Transverse colon (tissue), 4 donors: ENCODE data around the gene RALGAPA2. TPM values are rescaled to one million over a fixed set of nuclear protein-coding genes. Genes with fewer than 3 reads are reported as not detected.

ENCODE experiments used
- DNase-seq: peaks from one replicate; pipeline ENCODE4 v3.0.0-alpha.2; 2019
- H3K27ac ChIP-seq, 4 donors: fragments of 200-600 bp; sonication (generic); 2 replicates each; pipeline ENCODE4 v1.5.1; 2016 to 2018; ENCODE audit warnings: inconsistent platforms in 4 of 4
- H3K27me3 ChIP-seq: fragments of 200-600 bp; sonication (generic); 2 replicates; pipeline ENCODE4 v1.5.1; 2017; ENCODE audit warnings: inconsistent platforms
- H3K36me3 ChIP-seq, 4 donors: fragments of 200-600 bp; sonication (generic); 2 replicates each; pipeline ENCODE4 v1.5.1; 2017 to 2019; ENCODE audit warnings: inconsistent platforms in 4 of 4
- H3K4me1 ChIP-seq, 4 donors: fragments of 200-600 bp; sonication (generic); 2 replicates each; pipeline ENCODE4 v1.5.1; 2017 to 2020; ENCODE audit warnings: inconsistent platforms in 4 of 4
- H3K4me3 ChIP-seq, 4 donors: fragments of 200-600 bp; sonication (generic); 1 replicate in 1 of 4; 2 replicates in 3 of 4; pipeline versions ENCODE4 v1.5.1 to v1.6.1; 2017 to 2019; ENCODE audit warnings: inconsistent platforms in 4 of 4
- H3K9me3 ChIP-seq, 2 donors: fragments of 200-600 bp; sonication (generic); 2 replicates each; pipeline ENCODE4 v1.5.1; 2017 to 2019; ENCODE audit warnings: inconsistent platforms in 2 of 2
- EP300 ChIP-seq: sonication (generic); formaldehyde crosslinking; IDR thresholded peaks from one replicate; pipeline ENCODE4 v1.6.1; 2017; ENCODE audit warnings: antibody characterized with exemption, low read depth
- POLR2A ChIP-seq: fragments of 450-650 bp; IDR thresholded peaks from one replicate; pipeline ENCODE4 v1.6.1; 2016; ENCODE audit warnings: antibody characterized with exemption, mild to moderate bottlenecking, moderate library complexity
- POLR2AphosphoS5 ChIP-seq, 3 donors: sonication (generic); formaldehyde crosslinking; IDR thresholded peaks; one replicate each; pipeline ENCODE4 v1.6.1; 2016; ENCODE audit warnings: antibody characterized with exemption in 3 of 3
- WGBS, 2 donors: methylation state at CpG; one replicate each; pipeline ENCODE4 v1.1.5; 2018; ENCODE audit warnings: low coverage in 1 of 2; 5-methylcytosine and 5-hydroxymethylcytosine counted together
- in situ Hi-C, 4 donors: fragments of 200-750 bp; cut with MboI; loops; one replicate each; pipeline versions ENCODE4 v1.15.0 to v1.15.1; 2017; ENCODE audit warnings: low sequenced_read_pairs in 3 of 4, low pct_ligation_motif_present in 1 of 4, low pct_unique_long_range_greater_than_20kb in 1 of 4
- intact Hi-C: fragments of 100-400 bp; cut with DNase I; formaldehyde crosslinking; loops from one replicate; pipeline ENCODE4 v1.15.1; 2023; ENCODE audit warnings: low total_unique reads
- total RNA-seq, 4 donors: library from RNA; depleted of rRNA; stranded (reverse); fragments of >200 nt; gene quantifications; one replicate each; pipeline ENCODE4 v1.1.0, GENCODE V29; 2016
- TF ChIP-seq, protein P1 (sequence below), 5 experiments: fragments of 200-600 bp in 3 of 5; fragments of 450-650 bp in 2 of 5; sonication (generic) in 3 of 5; IDR thresholded peaks; 1 replicate in 2 of 5; 2 replicates in 3 of 5; pipeline ENCODE4 v1.5.1; 2016 to 2017; ENCODE audit warnings: antibody characterized with exemption in 5 of 5, inconsistent platforms in 3 of 5, mild to moderate bottlenecking in 2 of 5, moderate library complexity in 1 of 5

Gene RALGAPA2
- total RNA-seq, 4 donors from 2014 or later, result 29.5 to 84.0 (median 66.5) TPM

DNA sequence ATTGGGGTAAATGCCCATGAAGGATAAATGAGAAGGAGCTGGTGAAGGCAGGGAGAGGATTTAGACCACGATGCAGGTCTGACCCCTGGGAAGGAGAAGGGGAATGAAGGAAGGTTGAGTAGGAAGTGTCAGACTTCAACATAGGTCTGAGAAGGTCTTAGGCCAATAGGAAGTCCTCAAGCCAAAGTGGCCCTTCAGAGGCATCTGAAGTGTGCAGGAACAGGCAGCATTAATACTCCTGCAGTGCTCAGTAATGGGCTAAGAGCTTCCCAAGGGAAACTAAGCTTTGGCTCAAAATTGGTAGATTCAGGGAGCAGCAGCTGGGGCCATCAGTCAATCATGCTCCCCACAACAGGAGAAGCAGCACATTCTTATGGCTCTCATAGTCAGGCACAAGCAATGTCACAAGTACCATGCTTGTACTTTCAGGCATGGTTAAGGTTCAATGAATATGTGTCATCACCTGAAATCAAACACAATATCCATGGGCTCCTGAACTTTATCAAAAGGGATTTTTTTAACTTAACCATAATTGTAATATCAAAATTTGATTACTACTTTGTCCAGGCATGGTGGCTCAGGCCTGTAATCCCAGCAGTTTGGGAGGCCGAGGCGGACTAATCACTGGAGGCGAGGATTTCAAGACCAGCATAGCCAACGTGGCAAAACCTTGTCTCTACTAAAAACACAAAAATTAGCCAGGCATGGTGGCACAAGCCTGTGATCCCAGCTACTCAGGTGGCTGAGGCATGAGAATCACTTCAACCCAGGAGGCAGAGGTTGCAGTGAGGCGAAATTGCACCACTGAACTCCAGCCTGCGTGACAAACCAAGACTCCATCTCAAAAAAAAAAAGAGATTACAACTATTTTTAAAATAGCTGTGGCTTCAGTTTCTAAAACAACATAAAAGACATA is 9.9 kb downstream of the RALGAPA2 start:
- H3K27ac ChIP-seq, result no peak overlapping the region
- no peak for DNase-seq
- H3K9me3 ChIP-seq, result no peaks in the 10 kb centered on the region
- 85 to 94% methylated on average over 2 to 7 of the region's 7 CpGs for WGBS, 2 donors
- no peaks in the 10 kb centered on the region for H3K36me3 ChIP-seq
- intact Hi-C loops (no loop called here), in situ Hi-C loops (no loop called here)
- H3K27me3 ChIP-seq, result no peaks in the 10 kb centered on the region
- TF ChIP-seq EP300, result no peak
- TF ChIP-seq, protein P1, sequence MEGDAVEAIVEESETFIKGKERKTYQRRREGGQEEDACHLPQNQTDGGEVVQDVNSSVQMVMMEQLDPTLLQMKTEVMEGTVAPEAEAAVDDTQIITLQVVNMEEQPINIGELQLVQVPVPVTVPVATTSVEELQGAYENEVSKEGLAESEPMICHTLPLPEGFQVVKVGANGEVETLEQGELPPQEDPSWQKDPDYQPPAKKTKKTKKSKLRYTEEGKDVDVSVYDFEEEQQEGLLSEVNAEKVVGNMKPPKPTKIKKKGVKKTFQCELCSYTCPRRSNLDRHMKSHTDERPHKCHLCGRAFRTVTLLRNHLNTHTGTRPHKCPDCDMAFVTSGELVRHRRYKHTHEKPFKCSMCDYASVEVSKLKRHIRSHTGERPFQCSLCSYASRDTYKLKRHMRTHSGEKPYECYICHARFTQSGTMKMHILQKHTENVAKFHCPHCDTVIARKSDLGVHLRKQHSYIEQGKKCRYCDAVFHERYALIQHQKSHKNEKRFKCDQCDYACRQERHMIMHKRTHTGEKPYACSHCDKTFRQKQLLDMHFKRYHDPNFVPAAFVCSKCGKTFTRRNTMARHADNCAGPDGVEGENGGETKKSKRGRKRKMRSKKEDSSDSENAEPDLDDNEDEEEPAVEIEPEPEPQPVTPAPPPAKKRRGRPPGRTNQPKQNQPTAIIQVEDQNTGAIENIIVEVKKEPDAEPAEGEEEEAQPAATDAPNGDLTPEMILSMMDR (IDR thresholded peaks at IDR 0.05), result no peak
- TF ChIP-seq POLR2A, result no peak
- TF ChIP-seq POLR2AphosphoS5 (IDR thresholded peaks at IDR 0.05), result no peak
- peaks cover 0 to 26% (median 4%) of the 10 kb centered on the region in 4 donors for H3K4me1 ChIP-seq
- no peak overlapping the region for H3K4me3 ChIP-seq

GRCh38 chr20:20699917-20700316 is 12.5 kb downstream of the RALGAPA2 start:
- Histone ChIP-seq H3K9me3 (no peaks in the 10 kb centered on the region), H3K36me3 (no peaks in the 10 kb centered on the region), H3K4me1 (peaks cover 0 to 20% (median 5%) of the 10 kb centered on the region in 4 donors), H3K4me3 (no peak overlapping the region), H3K27me3 (no peaks in the 10 kb centered on the region), H3K27ac (no peak overlapping the region)
- in situ Hi-C loops, result no loop called here
- no peak for DNase-seq
- 83 to 90% methylated on average over 4 of the region's 4 CpGs for WGBS, 2 donors
- intact Hi-C loops, result loop anchor here (10.0 kb wide), 1 partner anchor 95 kb away; no protein-coding TSS in a partner anchor
- TF ChIP-seq POLR2AphosphoS5 (IDR thresholded peaks at IDR 0.05), result no peak
- TF ChIP-seq, protein P1 (IDR thresholded peaks at IDR 0.05), result no peak
- no peak for TF ChIP-seq EP300
- no peak for TF ChIP-seq POLR2A

DNA sequence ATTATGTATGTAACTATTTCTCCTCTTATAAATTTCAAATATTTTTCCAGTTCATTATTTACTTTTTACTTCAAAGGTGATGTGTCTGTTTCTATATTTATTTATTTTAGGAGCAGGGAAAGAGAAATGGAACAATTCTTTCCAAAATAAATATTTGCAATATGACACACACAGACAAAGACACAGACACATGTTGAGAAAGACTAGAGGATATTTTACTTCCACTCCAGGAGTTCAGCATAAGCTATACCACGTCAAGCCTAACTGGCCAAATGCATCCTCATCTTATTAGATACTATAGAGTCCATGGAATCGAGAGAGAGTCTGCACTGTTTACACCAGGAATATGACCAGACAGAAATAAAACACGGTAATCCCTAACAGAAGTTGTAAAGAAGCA is 13.3 kb downstream of the RALGAPA2 start:
- Histone ChIP-seq H3K4me1 (peaks cover 0 to 20% (median 5%) of the 10 kb centered on the region in 4 donors), H3K27me3 (no peaks in the 10 kb centered on the region), H3K9me3 (no peaks in the 10 kb centered on the region), H3K27ac (no peak overlapping the region), H3K4me3 (no peak overlapping the region), H3K36me3 (no peaks in the 10 kb centered on the region)
- no peak for DNase-seq
- intact Hi-C loops (loop anchor here (10.0 kb wide), 1 partner anchor 94 kb away; no protein-coding TSS in a partner anchor), in situ Hi-C loops (no loop called here)
- 58 to 67% methylated on average over 3 of the region's 3 CpGs for WGBS, 2 donors
- TF ChIP-seq, protein P1 (IDR thresholded peaks at IDR 0.05), result no peak
- TF ChIP-seq POLR2AphosphoS5 (IDR thresholded peaks at IDR 0.05) (no peak), EP300 (no peak), POLR2A (no peak)

- Histone ChIP-seq H3K27ac (no peak overlapping the region), H3K36me3 (no peaks in the 10 kb centered on the region), H3K9me3 (no peaks in the 10 kb centered on the region), H3K4me1 (peaks cover 0 to 20% (median 5%) of the 10 kb centered on the region in 4 donors), H3K4me3 (no peak overlapping the region), H3K27me3 (no peaks in the 10 kb centered on the region)
- 67 to 74% methylated on average over 4 of the region's 4 CpGs for WGBS, 2 donors
- in situ Hi-C loops (no loop called here), intact Hi-C loops (loop anchor here (10.0 kb wide), 1 partner anchor 93 kb away; no protein-coding TSS in a partner anchor)
- DNase-seq, result peak; percentile 9
- TF ChIP-seq POLR2AphosphoS5 (IDR thresholded peaks at IDR 0.05), result no peak
- TF ChIP-seq, protein P1 (IDR thresholded peaks at IDR 0.05), result no peak
- TF ChIP-seq EP300, result no peak
- TF ChIP-seq POLR2A, result no peak
Observed at GRCh38 chr20:20697325-20697845, 15.1 kb downstream of the RALGAPA2 start.
